GM19240 (cell line): ENCODE data around the gene UNC45A.
"Not testable (repeated sequence)": the region's sequence is repeated elsewhere in the genome, so short reads cannot be mapped to it uniquely, and the experiment has no call there.

Experiments used
- DNase-seq: peaks from one replicate; pipeline ENCODE4 v3.0.0; 2011; ENCODE audit warnings: low spot score; ENCODE audit not compliant: insufficient read length

The UNC45A gene

DNA sequence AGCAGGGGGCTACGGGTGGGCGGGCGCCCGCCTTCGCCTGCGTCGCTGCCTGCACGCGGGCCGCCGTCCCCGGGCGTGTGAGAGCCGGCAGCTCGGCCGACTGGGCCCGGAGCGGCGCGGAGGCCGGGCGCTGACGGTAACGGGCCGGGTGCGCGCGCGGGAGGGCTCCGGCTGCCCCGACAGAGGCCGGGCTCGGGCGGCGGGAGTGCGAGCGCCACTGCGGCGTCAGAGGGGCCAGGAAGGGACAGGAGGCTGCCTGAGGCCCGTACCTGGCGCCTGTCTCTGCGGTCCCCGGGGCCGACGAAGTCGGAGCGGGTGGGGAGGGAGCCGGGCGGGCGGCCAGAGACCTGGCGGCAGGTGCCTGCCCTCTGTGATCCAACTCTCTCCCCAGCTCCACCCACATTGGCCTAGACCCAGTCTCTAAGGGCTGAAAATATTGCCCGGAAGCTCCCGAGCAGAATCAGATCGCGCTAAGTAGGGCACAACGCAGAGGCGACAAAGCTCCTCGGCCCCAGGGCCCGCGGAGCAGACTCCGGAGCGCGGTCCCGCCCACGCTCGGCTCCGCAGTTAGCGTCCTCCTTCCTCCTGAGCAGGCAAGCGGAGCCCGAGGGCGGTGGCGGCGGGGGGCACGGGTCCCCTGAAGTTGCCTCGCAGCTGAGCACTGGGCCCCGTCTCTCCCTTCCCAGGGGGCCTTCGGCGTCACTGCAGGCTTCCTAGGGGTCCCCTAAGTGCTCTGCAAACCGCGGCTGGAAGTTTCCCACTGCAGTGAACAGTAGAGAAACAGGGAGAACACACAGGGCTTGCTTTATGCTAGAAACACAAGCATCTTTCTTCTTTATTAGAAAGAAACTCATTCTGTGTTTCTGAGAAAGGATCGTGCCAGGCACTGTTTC is 32.0 kb upstream of the UNC45A start, which contains the start of gene MAN2A2:
Gene MAN2A2 (plus strand): TSS at position 463 of the 893 bp plus-strand sequence. CDS start 906 bp downstream, outside the sequence.
- peak; percentile 94 for DNase-seq

DNA sequence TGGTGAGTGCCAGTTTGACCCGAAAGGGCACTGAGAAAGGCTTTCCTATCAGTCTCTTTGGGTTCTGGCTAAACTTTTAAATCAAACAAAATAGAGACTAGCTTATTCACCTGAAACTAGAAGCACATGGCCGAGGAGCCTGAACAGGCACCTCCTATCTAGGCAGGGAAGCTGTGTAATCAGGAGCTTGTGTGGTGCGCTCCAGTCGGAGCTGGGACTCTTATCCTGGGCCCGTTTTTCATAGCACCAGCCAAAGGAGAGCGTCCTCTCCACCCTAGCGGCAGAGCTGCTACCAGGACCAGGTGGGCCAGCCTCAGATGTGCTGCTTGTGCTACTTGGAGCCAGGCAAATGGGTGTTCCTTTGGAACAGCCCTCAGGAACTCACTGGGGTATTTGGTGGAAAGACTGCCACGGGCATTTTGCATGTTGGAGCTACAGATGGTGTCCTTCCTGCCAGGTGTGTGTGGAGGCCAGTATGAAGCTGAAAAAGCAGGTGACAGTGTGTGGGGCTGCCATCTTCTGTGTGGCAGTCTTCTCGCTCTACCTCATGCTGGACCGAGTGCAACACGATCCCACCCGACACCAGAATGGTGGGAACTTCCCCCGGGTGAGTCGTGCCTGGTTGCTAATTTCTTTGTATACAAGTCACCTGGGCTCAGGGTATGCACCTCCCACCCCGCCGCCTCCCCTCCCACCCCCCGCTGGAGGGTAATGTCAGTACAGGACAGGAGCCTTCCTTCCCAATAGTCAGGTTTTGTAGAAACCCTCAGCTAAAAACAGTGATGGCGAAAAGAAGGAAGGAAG is 31.1 kb upstream of the UNC45A start:
- no peak for DNase-seq

DNA sequence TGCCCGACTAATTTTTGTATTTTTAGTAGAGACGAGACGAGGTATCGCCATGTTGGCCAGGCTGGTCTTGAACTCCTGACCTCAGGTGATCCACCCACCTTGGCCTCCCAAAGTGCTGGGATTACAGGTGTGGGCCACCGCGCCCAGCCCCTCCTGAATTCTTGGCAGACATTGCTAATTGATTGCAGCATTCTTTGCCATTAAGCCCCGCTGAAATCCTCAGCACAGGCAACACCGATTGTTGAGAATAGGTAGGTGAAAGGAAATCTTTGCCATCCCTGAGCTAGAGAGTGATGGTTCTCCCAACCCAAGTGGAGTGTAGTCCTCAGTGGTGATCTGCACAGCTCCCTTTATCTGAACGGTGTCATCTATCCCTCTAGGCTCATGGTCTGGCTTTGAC is 30.3 kb upstream of the UNC45A start:
- no peak for DNase-seq

DNA sequence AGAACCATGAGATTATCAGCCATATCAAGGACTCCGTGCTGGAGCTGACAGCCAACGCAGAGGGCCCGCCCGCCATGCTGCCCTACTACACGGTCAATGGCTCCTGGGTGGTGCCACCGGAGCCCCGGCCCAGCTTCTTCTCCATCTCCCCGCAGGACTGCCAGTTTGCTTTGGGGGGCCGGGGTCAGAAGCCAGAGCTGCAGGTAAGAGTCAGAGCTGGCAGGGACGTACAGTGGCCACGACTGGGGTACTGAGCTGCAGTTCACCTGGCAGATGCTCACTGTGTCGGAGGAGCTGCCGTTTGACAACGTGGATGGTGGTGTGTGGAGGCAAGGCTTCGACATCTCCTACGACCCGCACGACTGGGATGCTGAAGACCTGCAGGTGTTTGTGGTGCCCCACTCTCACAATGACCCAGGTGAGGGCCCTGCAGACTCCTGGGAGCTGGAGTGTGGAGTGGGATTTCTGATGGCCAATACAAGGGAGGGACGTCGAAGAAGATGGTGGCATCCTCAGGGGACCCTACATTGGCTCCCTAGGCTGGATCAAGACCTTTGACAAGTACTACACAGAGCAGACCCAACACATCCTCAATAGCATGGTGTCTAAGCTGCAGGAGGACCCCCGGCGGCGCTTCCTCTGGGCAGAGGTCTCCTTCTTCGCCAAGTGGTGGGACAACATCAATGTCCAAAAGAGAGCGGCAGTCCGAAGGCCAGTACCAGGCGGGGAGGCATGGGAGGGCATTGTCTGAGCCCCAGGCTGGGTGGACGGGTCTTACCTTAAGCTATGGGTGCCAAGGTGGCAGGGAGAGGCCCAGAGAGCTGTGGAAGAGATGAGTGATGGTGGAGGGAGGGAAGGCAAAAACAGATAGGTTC is 29.5 kb upstream of the UNC45A start:
- DNase-seq, result no peak

DNA sequence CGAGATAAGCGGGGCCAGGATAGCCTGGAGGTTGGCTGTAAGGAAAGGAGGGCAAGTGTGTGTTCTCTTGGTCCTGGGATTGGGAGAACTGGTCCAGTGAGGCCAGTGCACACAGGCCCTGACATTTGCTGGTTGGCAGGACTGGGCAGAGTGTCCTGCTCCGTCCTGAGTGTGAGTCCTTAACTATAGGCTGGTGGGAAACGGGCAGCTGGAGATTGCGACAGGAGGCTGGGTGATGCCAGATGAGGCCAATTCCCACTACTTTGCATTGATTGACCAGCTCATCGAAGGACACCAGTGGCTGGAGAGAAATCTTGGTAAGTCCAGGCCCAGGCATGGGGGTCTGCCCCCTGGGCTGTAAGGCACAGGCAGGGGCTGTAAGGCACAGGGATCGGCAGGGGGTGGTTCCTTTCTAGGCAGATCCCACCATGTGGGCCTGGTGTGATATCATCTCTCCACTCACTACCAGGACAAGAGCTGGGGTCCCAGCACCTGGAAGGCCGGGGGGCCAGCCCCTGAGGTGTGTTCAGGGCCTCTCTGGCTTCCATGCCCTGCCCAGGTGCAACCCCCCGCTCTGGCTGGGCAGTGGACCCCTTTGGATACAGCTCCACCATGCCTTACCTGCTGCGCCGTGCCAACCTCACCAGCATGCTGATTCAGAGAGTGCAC is 28.8 kb upstream of the UNC45A start:
- DNase-seq, result no peak

DNA sequence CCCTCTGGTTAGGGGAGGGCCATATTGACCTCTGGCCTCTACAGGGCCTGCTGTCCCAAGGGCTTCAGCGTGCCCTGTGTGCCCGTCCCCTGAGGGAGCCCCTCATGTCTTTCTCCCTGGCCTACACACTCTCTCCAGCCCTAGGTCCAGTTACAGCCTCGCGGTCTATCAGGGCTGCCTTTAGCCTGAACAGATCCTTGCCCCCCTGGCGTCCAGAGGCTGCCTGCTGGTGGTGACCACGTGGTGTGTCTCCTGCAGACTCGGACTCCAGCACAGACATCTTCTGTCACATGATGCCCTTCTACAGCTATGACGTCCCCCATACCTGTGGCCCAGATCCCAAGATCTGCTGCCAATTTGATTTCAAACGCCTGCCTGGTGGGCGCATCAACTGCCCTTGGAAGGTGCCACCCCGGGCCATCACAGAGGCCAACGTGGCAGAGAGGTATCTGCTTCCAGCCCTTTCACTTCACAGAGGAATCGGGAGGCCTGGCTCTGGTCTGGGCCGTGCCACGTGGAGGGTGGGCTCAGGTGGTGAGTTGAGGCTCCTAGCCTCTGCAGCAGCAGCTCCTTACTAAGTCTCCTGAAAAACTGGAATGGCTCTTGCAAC is 27.9 kb upstream of the UNC45A start:
- no peak for DNase-seq

DNA sequence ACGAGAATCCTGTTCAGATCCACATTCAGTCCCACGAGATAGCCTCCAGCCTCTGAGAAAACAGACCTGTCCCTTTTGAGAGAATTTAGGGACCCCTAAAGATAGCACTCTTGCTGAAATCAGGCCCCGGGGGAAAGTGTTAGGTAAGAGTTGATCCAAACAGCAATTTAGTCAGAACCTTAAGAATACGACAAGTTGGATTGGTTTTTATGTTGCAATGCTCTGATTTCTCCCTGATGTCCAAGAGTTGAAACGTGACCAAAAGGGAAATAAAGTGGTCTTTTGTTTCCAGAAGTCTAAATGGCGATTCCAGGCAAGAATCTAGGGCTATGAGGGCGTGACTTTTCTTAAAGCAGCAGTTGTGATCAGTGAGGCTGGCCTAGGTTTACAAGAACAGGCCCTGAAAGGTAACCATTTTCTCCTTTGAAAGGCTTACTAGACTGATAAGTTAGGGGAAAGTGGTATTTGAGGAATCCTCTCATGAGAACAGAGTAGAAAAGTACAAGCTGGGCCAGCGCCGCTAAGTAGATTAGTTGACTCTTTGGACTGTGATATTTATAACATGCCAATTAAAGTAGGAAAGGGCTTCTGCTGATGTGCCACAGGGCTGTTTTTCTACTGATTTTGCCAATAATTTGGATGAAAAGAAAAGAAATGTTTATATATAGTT is 27.1 kb upstream of the UNC45A start:
- no peak for DNase-seq

DNA sequence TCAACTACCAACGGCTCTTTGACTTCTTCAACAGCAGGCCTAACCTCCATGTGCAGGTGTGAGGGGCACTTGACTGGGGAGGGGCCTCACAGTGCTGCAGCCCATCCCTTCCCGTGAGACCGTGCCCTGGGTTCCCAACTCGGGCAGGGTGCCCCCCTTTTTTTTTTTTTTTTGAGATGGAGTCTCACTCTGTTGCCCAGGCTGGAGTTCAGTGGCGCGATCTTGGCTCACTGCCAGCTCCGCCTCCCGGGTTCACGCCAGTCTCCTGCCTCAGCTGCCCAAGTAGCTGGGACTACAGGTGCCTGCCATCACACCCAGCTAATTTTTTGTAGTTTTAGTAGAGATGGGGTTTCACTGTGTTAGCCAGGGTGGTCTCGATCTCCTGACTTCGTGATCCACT is 25.6 kb upstream of the UNC45A start:
- DNase-seq, result not testable (repeated sequence)

DNA sequence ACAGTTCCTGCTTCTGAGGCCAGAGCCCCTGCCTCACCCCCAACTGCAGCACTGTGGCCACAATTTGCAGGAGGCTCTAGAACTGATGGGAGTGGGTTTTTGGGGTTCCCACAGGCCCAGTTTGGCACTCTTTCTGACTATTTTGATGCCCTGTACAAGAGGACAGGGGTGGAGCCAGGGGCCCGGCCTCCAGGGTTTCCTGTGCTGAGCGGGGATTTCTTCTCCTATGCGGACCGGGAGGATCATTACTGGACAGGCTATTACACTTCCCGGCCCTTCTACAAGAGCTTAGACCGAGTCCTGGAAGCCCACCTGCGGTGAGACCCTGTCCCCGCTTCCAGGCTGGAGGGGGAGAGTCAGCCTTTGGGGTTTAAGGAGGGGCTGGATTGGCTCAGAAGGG is 25.1 kb upstream of the UNC45A start:
- no peak for DNase-seq

DNA sequence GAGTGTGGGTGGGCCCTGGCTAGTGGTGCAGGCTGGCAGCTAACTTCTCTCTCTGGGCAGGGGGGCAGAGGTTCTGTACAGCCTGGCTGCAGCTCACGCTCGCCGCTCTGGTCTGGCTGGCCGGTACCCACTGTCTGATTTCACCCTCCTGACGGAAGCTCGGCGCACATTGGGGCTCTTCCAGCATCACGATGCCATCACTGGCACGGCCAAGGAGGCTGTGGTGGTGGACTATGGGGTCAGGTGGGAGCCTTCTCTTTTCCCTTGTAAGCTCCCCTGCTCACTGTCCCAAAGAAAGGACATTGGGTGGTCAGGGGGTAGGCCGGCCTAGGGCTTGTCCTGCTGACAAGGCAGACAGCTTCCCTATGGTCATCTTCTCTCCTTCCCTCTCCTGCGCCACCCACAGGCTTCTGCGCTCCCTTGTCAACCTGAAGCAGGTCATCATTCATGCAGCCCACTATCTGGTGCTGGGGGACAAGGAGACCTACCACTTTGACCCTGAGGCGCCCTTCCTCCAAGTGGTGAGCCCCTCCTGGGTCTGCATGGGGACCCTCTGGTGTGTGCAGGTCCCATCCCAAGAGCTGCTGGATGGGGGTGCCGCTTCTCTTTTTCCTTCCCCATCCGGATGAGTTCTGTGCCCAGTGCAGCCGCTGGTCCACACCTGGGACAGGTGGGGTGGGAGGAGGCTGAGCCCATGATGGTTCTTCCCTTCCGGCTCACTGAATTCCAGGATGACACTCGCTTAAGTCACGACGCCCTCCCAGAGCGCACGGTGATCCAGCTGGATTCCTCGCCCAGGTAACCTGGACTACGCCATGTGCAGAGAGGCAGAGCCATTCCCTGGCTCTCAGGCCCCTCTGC is 24.4 kb upstream of the UNC45A start:
- DNase-seq, result no peak

DNA sequence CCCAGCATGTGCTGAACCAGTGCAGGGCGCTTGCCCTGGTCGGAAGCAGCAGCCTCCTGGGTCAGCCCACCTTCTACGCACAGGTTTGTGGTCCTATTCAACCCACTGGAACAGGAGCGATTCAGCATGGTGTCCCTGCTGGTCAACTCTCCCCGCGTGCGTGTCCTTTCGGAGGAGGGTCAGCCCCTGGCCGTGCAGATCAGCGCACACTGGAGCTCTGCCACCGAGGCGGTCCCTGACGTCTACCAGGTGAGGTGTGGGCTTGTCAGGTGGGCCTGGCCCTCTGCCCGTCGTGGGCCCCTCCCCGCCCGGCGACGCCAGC is 23.8 kb upstream of the UNC45A start:
- DNase-seq, result no peak

DNA sequence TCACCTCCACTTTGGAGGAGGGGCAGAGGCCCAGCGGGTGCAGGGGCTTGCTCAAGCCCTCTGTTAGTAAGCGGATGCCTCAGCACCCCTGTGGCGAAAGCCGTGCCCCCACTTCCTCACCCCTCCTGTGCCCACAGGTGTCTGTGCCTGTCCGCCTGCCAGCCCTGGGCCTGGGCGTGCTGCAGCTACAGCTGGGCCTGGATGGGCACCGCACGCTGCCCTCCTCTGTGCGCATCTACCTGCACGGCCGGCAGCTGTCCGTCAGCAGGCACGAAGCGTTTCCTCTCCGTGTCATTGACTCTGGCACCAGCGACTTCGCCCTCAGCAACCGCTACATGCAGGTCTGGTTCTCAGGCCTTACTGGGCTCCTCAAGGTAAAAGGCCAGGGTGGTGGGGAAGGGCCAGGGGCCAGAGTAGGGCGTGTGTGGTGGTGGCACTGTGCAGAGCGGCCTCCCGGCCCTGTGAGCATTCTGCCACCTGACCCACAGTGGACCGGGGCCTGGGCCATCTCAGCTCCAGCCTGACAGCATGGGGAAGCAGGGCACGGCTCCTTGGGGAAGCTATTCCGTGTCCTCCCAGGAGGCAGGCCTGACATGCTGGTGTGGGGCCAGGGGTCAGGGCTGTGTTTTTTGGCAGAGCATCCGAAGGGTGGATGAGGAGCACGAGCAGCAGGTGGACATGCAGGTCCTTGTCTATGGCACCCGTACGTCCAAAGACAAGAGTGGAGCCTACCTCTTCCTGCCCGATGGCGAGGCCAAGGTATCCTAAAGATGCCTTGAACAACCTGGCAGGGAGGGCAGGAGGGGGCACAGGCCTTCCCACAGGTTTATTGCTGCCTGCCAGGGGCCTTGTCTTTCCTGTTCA is 22.9 kb upstream of the UNC45A start:
- DNase-seq, result no peak

DNA sequence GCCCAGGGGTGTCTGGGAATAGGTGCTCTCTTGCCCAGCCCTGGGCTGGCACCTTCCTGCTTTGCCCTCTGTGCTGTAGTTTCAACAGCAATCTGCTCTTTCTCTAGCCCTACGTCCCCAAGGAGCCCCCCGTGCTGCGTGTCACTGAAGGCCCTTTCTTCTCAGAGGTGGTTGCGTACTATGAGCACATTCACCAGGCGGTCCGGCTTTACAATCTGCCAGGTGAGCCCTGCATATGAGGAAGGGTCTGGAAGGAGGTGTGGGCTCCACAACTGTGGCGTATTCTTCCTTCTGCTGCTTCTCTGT is 22.4 kb upstream of the UNC45A start:
- DNase-seq, result no peak

DNA sequence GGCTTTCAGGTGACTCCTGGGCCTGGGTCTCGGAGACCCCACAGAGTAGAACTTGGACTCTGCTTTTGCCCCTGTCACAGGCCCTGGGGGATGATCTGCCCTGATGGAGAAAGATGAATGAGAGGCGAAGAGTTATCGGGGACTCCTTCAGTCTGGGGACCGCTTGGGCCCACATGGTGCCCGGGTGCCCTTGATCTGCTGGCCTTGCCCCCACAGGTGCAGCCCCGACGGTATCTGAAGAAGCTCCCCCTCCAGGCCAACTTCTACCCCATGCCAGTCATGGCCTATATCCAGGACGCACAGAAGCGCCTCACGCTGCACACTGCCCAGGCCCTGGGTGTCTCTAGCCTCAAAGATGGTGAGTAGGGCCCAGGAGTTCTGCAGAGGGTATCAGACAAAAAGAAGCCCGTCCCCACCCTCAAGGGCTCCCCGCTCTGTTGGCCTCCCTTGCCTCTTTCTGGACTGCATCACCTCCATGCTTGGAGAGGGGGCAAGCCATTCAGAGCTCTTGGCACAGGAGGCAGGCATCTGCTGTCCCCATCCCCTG is 21.6 kb upstream of the UNC45A start:
- no peak for DNase-seq

DNA sequence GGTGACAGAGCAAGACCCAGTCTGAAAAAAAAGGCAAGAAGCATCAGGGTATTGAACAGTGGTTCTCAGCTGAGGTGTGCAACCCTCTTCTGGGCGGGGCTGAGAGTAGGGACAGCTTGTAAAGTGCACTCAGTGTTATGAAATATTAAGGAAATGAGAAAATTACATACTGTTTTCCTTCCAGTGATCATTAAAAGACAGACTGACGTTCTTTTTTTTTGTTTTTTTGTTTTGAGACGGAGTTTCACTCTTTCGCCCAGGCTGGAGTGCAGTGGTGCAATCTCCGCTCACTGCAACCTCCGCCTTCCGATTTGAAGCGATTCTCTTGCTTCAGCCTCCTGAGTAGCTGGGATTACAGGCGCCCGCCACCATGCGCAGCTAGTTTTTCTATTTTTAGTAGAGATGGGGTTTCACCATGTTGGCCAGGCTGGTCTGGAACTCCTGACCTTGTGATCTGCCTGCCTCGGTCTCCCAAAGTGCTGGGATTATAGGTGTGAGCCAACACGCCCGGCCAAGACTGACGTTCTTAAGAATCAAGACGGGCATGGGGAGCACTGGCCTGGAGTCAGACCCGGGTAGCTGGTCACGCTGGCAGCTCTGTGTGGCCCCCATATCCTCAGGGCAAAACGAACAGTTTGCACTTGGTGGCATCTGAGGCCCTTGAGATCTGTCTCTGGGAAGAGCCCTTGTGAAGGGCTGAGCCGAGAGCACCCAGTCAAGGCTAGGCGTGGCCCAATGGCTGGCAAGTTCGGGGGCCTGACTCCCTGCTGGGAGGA is 20.6 kb upstream of the UNC45A start:
- no peak for DNase-seq

DNA sequence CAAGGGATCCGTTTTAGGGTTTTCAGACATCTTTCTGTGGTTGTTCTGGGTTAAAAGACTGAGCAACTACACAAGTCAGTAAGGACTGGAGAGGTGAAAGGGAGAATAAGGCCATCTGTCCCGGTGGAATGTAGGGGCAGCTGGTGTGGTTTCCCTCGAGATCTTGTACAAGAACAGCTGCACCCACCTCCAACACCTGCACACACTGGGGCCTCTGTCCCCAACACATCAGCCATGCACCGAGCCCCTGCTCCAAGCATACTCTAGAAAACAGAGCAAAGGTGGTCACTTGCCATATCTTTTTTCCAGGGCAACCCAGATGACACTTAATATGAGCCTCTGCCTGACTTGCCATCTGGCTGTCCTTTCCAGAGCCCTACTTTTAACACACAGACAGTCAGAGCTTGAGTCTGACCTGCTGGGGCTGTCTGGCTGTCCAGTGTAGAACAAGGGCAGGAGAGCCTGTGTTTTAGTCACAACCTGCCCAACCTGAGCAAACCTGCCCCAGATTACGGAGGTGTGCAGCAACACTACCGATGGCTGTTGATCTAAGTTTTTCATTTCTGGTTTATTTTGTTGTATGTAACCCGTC is 19.8 kb upstream of the UNC45A start:
- DNase-seq, result no peak
